Stimulated activated CD4-positive, alpha-beta T cell treated with anti-CD3 and anti-CD28 coated beads, Interleukin-12 subunit alpha, Interleukin-12 subunit beta, amount 100 ng/mL, for 4 hours (primary cell): Measurements from ENCODE around the gene MUTYH.

Experiments
- DNase-seq: peaks from one replicate; pipeline ENCODE4 v3.0.0-alpha.2; 2020

The MUTYH gene

DNA sequence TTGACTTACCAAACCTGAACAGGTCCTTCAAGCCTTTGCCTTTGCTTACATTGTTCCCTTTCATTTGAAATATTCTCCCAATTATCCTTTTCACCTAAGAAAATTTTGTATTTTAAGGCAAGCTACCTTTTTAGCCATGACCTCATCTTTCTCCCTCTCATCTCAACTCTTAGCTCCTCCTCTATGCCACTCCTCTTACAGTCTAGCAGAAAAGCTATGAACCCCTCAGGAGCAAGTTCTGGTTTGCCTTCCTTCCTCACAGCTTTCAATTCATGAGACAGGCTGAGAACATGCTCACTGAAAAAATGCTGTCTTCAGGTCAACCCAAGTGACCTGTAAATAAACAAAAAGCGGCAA, 8.3 kb upstream of the MUTYH start:
- DNase-seq: no peak

DNA sequence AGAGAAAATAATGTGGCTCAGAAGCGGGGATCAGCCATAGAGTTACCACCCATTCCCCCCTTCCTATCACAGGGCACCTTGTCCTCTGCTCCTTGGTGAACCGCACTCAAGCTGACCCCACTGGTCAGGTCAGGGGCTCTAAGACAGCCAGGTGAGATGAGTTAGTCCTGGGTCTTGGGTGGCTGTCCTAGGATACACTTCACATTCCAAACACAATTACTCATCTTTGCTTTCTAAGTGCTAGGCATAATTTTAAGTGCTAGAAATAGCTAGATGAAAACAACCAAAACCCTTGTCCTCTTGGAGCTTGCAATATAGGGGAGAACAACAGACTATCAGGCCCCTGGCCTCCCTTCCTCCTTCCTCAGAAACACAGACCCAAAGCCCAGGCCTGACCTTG, 7.8 kb upstream of the MUTYH start:
- no peak for DNase-seq

DNA sequence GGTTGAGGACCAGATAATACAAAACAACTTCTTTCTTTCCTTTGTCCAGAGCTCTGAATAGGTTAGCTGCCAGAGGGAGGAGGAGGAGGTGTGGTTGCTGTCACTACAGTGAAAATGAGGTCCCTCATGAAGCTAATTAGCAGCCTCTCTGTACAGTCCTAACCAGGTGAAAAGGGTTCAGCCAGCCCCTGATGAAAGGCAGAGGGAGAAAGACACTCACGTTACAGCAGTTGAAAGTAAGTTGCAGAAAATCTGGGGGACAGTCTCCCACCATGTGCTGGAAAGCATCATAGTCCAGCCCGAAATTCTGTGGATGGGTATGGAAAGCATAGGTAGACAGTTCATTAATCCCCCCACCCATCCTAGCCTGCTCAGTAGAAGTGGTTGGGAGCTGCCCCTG, 6.2 kb upstream of the MUTYH start:
- no peak for DNase-seq

DNA sequence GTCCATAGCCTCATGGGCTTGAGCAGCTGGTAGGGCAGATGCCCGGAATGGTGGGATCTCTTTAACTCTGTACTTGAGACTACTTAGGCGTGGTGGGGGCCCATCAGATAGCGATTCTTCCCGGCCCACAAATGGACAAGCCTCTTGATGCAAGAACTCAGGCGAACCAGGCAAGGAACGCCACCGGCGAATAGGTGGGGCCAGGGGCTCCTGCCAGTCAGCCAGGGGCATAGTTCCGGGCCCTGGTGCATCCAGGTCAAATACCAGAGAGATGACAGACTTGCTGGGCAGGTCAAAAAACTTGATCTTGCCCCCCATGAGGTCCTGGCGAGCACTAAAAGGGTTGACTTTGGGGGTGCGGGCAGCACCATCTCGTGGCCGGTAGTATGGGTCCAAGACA, 4.8 kb upstream of the MUTYH start:
- DNase-seq: no peak

DNA sequence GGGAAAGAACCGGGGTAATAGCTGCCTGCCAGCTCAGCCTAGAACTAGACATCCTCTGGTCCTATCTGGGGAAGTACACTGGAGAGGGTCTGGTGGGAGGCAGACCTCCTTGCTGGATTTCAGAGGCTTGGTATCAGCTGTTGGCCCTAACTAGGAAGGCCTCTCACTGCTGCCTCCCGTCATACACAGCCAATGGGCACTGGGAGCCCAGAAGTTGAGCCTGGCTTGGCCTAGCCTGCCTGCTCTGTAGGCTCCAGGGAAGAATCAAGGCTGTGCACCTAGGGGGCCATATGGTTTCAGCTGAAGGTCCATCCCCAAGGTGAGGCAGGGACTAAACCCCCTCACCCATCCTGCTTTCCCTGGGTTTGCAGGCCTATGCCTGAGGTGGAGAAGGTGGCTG, 4.3 kb upstream of the MUTYH start:
- no peak for DNase-seq

DNA sequence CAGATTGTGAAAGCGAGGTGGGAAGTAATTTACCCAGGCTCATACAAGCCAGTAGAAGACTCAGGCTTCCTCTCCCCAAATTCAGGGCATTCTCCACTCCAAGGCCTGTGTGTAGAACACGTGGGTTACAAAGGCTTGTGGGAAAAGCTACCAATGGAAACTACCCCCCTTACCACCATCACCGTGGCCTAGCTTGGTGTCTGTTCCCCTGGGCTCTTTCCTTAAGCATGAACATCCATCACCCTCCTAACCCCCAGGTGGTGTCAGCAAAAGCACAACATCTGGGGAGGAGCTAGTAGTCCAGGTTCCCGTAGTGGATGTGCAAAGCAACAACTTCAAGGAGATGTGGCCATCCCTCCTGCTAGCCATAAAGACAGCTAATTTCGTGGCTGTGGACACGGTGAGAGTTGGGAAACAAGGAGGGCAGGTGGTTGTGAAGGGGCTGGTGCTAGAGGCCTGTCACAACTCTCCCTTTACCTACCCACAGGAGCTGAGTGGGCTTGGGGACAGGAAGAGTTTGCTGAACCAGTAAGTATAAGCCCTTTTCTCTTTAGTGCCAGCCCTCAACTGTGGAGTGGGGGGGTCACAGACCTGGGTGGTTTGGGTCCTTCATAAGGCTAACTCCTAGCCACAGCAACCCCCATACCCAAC, 701 bp upstream of the MUTYH start:
- DNase-seq: no peak

DNA sequence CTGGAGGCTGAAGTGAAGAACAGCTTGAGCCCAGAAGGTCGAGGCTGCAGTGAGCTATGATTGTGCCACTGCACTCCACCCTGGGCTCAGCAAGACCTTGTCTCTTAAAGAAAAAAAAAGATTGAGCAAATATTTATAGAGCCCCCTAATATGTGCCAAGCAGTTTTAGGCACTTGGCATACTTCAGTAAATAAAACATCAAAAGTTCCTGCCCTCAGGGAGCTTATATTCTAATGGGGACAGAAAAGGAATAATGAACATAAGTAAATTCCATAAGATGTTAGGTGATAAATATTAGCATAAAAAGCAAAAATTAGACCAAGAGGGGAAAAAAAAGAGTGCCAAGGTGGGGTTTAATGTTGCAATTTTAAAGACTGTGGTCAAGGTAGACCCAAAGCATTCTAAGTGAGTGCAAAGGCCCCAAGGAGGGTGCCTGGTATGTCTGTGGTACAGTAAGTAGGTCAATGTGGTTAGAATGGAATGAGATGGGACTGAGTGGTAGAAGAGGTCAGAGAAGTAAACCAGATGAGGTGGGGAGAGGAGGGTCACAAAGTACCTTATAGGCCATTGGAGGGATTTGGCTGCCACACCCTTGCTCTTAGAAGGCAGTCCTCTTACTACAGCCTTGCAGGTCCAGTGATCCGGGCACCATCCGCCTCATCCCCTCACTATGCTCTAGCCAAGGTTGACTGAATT, 2.5 kb downstream of the MUTYH start:
- DNase-seq: no peak

DNA sequence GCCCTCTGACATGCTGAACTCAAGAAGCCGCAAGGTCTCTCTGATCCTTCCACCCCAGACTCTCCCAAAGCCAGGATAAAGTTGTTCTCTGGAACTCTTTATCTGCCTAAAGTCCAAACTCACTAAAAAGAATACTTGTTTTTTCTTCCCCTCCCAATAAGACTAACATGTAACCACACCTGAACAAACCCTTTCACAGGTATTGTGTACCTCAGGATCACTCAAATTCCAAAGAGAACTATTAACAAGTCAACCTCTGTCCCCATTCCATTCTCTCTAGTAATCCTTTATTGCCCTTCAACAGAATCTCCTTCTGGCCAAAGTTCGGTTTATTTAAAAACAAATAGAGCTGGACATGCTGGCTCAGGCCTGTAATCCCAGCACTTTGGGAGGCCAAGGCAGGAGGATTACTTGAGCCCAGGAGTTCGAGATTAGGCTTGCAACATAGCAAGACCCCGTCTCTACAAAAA, 4.3 kb downstream of the MUTYH start:
- no peak for DNase-seq

DNA sequence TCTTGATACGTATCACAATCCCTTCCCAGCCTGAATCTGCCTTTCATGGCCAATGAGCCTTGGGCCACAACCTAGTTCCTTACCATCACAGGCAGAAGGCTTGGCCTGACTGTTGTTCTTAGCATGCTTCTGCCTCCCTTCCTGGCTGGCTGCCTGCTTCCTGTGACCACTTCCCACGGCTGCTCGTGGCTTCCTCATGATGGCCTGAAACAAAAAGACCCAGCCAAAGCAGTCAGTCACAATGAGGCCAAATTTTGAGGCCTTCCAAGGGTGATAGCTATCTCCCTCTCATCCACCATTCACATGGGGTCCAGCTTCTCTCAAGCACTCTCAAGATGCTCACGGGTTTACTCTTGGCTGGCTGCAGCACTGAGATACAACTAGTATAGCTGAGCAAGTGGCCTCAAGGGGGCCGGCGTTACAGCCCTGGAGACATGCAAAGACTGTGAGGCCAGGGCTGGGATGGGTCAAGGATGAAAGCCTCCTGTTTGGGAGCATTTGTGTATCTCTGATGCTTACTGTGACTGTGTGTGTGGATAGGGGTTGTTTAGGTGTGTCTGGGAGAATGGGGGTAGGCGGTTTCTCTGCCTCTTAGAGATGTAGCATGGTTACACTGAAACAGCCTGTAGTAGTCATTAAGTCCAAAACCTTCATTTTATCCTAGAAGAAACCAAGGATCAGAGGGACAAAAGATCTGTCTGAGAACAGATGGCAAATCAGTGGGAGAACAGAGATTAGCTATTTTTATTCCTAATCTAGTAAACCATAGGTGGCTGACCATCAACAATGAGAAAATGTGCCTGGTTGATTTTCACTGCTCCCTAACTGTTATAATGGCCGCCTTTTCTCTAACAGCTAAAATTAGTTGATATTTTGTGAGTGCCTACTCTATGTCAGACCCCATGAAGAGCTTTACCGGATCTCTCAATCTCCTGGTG, 5.7 kb downstream of the MUTYH start:
- DNase-seq: no peak

DNA sequence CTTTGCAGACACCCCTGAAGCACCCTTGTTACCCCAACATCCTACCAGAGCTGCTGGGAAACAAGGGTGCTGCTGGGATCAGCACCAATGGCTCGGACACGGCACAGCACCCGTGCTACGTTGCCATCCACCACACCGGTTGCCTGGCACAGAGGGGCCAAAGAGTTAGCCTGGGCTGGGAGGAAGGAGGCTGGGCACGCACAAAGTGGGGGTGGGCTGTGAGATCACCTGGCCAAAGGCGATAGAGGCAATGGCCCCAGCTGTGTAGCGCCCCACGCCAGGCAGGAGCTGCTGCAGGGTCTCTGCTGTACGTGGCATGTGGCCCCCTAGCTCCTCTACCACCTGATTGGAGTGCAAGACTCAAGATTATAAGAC, 7.9 kb downstream of the MUTYH start:
- no peak for DNase-seq

DNA sequence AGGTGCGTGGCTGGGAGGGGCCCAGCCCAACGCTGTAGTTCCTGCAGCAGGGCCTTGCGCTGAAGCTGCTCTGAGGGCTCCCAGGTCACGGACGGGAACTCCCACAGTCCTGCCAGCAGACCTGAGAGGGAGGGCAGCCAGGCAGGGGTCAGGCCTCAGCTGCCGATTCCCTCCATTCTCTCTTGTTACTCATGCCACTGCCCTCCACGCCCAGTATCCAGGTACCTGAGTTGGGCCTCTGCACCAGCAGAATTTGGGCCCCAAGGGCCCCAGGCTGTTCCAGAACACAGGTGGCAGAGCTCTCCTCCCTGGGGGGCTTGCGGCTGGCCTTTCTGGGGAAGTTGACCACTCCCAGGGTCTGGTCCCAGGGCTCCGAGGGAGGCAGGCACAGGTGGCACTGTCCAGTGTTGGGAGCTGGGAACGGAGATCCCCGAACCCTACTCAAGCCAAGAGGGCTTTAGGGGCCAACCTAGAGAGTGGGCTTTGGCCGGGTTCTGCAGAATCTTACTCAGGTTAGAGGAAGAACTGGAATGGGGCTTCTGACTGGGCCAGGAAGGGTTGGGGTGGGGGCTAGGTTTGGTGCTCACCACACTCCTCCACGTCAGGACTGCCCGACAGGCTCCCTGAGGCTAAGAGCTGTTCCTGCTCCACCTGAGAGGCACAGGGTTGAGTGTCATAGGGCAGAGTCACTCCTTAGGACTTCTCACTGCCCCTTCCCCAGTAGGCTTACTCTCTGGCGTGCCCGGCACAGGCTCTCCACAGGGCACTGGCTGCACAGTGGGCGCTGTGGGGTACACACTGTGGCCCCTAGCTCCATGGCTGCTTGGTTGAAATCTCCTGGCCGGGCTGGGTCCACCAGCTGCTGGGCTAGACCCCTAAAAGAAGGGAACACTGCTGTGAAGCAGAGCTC, 8.5 kb downstream of the MUTYH start:
- no peak for DNase-seq

DNA sequence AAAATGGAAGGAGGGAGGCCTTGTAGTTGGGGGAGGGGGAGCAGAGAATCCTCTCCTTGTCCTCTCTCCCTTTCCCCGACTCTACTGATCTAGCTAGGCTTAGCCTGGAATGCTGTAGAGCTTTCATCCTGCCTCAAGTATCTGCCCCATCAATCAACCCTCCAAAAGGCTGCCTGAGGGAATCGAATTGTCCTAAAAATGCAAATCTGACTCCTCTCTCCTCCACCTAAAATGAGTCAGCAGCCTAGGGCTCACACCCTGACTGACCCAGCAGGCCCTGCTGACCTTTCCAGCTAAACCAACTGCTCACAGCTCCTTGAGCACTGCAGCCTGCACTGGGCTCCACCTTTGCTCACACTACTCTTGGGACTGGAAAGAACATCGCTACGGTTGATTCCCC, 10.8 kb downstream of the MUTYH start:
- DNase-seq: no peak

DNA sequence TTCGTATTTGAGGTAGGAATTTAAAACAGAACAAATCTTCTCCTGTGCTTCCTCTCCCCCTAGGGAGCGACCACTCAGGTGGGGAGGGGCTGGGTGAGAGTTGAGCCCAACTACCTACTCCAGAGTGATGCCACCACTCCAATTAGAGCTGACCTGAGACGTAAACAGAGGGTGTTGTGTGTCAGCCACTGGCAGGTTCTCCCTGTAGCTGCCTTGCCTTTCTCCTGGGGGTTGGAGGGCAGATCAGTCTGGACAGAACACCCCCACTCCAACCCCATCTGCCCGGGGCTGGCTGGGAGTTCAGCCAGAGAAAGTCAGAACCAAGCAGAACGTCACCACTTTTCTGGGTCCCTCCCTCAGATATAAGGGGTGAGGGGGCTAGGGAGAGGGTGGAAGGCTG, 11.6 kb downstream of the MUTYH start:
- DNase-seq: no peak

DNA sequence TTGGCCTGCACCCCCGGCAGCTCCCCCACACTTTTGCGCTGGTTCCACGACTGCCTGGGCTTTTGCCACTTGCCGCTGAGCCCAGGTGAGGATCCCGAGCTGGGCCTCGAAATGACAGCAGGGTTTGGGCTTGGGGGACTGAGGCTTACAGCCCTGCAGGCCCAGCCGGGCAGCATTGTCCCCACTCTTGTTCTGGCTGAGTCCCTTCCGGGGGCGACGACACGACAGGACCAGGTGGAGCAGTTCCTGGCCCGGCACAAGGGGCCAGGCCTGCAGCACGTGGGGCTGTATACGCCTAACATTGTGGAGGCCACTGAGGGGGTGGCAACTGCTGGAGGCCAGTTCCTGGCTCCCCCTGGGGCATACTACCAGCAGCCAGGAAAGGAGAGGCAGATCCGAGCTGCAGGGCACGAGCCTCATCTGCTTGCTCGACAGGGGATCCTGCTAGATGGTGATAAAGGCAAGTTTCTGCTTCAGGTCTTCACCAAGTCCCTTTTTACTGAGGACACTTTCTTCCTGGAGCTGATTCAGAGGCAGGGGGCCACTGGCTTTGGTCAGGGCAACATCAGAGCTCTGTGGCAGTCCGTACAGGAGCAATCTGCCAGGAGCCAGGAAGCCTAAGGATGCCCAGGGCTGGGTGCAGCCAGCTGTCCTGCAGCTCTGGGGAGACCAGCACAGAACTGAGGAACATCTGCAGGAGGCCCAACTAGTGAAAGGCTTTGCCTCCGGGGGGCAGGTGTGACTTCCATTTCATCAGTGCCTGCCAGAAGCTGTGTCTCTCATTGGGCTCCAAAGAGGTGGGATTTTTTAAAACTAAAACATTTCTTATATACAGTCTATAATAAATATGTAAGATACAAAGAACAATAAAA, 12.4 kb downstream of the MUTYH start:
- no peak for DNase-seq

DNA sequence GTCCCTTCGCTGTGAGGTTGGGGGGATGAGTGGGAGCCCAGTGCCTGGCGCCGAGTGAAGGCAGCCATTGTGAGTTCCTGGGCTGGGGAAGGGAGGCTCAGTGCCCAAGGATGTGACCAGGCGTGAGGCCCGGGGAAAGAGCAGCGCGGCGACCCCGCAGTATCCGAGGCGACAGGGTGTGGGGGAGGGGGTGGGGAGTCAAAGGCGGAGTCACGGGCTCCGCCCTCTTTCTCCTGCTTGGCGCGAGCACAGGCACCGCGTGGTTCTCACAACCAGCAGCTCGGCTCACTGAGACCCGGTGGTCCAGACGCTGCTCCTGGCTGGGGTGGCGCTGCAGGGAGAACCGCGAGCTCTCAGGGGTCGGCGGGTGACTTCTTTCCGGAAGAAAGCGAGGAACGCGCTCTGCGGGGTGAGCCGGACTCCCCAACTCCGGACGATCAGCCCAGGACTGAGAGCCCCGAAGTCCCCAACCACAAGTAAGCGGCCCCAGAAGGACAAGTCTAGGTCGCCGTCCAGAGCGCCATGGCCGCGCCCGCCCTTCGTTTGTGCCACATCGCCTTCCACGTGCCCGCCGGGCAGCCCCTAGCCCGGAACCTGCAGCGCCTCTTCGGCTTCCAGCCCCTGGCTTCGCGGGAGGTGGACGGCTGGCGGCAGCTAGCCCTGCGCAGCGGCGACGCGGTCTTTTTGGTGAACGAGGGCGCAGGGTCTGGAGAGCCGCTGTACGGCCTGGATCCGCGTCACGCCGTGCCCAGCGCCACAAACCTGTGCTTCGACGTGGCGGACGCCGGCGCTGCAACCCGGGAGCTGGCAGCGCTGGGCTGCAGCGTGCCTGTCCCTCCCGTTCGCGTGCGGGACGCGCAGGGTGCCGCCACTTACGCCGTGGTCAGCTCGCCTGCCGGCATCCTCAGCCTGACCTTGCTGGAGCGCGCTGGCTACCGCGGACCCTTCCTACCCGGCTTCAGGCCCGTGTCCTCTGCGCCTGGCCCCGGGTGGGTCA, 13.3 kb downstream of the MUTYH start, which contains the start of gene HPDL:
Gene HPDL, plus strand, starts transcription at position 269 of the 997 bp plus-strand sequence. Its CDS starts 254 bp downstream, at position 523.
- peak; percentile 71 for DNase-seq

DNA sequence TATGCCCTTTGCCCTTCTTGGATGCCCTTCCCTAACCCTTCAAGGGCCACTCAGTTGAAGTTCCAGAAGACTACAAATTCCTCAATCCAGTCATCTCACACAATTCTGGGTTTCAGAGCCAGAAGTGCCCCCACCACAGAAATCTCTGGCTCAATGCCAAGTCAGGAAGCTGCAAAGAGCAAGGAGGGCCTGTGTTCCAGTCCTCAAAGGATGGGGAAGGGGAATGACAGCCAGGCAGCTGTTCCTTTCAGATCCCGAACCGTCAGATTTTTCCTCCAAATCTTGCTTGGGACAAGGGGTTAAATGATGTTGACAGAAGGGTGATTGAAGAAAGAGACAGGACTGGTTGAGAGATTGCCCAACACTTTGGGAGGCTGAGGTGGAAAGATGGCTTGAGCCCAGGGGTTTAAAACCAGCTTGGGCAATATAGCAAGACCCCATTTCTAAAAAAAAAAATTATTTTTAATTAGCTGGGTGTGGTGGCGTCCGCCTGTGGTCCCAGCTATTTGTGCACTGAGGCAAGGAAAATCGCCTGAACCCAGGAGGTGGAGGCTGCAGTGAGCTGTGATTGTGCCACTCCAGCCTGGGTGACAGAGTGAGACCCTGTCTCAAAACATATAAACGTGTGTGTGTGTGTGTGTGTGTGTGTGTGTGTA, 14.3 kb downstream of the MUTYH start:
- DNase-seq: no peak

DNA sequence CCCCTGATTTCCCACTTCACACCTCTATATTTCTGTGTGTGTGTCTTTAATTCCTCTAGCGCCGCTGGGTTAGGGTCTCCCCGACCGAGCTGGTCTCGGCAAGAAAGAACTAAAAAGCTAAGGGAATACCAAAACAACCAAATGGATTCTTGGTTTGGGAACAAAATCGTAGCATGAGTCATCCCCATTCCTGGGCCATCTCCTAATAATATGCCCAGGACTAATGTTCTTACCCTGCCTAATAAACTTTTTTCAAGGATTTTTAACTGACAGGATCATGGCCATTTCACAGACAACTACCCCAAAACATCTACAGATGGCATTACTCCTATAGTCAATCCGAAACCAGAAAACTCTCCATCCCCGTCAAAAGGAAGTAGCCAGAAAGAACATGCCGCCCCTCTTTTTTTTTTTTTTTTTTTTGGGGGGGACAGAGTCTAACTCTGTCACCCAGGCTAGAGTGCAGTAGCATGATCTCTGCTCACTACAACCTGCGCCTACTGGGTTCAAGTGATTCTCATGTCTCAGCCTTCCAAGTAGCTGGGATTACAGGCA, 17.7 kb downstream of the MUTYH start:
- no peak for DNase-seq

DNA sequence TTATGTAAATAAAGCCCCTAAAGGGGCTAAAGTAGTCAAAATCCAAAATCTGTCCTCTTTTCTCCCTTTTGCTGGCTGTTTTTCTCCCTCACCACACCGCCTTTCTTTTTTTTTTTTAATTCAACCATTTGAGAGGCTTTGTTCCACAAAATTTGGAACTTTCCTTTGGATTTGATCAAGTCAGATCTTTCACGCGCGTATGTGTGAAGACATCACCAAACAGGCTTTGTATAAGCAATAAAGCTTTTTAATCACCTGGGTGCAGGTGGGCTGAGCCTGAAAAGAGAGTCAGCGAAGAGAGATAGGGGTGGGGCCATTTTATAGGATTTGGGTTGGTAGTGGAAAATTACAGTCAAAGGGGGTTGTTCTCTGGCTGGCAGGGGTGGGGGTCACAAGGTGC, 18.8 kb downstream of the MUTYH start:
- DNase-seq: no peak

DNA sequence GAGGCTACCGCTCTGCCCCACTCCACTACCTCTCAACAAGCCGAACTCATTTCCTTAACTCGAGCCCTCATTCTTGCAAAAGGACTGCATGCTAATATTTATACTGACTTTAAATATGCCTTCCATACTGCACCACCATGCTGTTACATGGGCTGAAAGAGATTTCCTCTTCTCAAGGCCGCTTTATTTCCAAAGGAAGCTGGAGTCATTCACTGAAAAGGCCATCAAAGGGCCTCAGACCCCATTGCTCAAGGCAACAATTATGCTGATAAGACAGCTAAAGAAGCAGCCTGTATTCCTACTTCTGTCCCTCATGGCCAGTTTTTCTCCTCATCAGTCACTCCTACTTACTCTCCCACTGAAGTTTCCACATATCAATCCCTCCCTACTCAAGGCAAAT, 20.5 kb downstream of the MUTYH start:
- no peak for DNase-seq
